ENCODE results near the gene EDN2.

EDN2 gene

GRCh38 chr1:41484402-41485241 lies at the start of gene EDN2:
Gene EDN2 (minus strand): TSS chr1:41484683. CDS start chr1:41484601, 82 bp downstream.
- peak; percentile 69 for DNase-seq

GRCh38 chr1:41533731-41534080 lies 49.2 kb upstream of the EDN2 start:
- no peak for DNase-seq

GRCh38 chr1:41533016-41533730 lies 48.7 kb upstream of the EDN2 start:
- no peak for DNase-seq

- DNase-seq: no peak
Measured at GRCh38 chr1:41532206-41532975, 47.9 kb upstream of the EDN2 start.

GRCh38 chr1:41530411-41530810 lies 45.9 kb upstream of the EDN2 start:
- DNase-seq: no peak

- DNase-seq: no peak
Measured at GRCh38 chr1:41529621-41530395, 45.3 kb upstream of the EDN2 start.

DNA sequence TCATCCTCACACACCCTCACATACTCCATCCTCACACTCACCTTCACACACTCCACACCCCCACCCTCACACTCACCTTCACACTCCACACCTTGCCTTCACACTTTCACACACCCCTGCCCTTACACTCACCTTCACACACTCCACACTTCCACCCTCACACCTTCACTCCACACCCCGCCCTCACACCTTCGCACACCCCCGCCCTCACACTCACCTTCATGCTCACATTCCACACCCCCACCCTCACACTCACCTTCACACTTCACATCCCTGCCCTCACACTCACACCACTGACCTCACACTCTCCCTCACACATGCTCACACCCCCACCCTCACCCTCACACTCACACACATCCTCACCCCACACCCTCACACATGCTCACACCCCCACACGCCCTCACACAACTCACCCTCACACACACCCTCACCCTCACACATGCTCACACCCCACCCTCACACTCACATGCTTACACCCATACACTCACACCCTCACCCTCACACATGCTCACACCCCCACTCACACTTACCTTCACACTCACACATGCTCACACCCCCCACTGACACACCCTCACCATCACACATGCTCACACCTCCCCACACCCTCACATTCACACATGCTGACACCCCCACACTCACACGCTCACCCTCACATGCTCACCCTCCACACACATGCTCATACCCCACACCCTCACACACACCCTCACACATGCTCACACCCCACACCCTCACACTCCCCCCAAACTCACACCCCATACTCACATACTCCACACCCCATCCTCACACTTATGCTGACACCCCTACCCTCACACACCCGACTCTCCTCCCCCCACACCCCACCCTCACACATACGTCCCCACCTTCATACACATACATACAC lies 44.5 kb upstream of the EDN2 start:
- DNase-seq: no peak

- no peak for DNase-seq
Measured at GRCh38 chr1:41528106-41528505, 43.6 kb upstream of the EDN2 start.

DNA sequence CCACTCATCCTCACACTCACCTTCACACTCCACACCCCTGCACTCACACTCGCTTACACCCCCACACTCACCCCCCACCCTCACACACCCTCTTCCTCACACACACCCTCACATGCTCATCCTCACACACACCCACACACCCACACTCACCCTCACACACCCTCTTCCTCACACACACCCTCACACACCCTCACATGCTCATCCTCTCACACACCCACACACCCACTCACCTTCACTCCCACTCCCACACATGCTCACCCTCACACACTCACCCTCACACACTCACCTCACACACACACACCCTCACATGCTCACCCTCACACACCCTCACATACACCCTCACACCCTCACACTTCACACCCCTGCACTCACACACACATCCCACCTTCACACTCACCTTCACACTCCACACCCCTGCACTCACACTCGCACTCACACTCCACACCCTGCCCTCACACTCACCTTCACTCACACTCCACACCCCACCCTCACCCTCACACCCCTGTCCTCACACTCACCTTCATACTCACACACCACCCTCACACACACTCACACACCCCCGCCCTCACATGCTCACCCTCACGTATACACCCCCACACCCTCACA lies 42.6 kb upstream of the EDN2 start:
- no peak for DNase-seq

DNA sequence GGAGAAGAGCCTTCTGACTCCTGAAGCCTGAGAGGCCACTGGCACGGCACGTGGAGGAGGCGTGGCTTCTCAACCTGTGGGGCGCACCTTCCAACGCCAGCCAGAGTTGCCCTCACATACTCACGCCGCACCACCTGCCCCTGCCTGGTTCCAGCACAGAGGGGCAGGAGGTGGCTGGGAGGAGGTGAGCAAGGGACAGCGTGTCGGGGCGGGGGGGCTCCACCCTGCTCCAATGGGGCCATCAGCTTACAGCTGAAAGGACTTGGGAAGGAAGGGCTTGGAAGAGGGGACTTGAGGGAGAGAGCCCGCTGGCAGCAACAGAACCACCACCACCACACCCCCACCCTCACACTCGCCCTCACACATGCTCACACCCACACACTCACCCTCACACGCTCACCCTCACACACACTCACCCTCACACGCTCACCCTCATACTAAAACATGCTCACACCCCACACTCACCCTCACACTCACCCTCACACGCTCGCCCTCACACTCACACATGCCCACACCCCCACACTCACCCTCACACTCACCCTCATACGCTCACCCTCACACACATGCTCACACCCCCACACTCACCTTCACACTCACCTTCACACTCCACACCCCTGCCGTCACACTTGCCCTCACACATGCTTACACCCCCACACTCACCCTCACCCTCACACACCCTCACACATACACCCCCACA lies 41.6 kb upstream of the EDN2 start:
- no peak for DNase-seq

DNA sequence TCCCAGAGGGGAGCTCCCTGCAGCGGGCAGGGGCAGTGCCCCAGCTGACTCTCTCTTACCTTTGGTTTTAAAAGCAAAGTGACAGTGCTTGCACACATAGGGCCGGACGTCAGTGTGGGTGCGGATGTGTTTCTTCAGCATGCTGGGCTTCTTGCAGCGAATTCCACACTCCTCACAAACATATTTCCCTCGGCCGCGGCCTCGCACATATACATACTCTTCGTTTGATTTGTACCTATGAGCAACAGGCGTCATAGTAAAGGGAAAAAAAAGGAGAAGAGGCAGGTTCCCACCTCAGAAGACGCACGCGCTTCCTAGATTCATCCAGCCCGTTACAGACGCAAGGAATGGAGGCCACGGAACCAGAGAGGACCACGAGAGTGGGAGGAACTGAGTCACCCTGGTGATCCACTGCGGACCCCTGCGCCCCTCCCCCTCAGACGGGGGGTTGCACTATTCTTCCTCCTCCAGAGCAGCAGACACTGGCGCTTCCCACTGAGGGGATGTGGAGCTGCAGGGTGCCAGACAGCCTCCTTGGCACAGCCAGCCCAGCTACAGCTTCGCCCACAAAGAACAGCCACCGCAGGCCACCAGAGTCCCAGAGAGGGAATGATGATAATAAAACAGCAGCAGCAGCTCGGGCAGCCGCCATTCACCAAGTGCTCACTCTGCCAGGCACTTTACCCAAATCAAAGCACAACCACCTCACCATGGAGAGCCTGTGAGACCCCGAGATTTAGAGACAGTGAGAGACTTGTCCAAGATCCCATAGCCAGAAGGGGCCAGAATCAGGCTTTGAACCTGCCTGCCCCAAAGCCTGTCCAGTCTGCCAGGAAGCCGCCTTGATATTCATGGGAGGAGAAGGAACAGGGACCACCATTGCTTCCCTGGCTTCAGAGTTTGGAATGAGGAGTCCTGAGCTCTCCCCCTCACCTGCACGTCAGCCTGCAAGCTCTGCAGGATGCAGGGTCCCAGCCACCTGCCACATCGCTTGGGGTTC lies 40.5 kb upstream of the EDN2 start:
- DNase-seq: no peak

GRCh38 chr1:41523949-41524675 lies 39.6 kb upstream of the EDN2 start:
- no peak for DNase-seq

DNA sequence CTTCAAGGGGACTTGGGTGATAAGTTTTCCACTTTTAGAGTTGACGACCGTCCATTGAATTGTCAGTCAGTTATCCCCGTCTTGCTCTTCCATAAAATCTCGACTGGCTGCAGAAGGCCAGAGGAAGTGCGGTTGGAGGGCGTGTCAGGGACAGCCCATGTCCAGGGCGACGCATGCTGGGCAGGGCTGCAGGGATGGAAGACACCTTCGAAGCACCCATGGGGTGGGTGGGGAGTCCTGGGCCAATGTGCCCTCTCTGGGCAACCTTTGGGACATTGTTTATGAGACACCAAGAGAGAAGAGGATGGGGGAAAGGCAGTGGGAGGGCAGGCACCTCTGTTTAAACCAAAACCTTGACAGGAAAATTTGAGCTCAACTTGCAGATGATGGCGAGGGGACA lies 38.6 kb upstream of the EDN2 start:
- no peak for DNase-seq

DNA sequence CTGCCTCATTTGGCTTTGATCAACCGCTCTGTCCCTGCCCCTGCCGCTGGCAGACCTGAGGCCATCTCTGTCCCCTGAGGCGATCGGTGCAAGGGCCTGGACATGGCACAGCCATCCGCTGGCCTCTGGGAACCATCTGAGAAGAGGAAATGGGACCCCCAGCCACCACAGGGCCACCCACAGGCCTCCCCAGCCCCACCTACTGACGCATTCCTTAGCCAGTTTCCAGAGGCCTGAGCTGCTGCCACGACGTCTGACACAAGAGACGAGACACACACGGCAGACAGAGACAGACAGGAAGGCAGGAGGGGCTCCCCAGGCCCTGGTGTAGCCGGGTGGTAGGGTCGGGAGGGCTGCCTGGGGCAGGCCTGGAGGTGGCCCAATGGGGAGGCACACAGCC lies 37.3 kb upstream of the EDN2 start:
- DNase-seq: no peak

DNA sequence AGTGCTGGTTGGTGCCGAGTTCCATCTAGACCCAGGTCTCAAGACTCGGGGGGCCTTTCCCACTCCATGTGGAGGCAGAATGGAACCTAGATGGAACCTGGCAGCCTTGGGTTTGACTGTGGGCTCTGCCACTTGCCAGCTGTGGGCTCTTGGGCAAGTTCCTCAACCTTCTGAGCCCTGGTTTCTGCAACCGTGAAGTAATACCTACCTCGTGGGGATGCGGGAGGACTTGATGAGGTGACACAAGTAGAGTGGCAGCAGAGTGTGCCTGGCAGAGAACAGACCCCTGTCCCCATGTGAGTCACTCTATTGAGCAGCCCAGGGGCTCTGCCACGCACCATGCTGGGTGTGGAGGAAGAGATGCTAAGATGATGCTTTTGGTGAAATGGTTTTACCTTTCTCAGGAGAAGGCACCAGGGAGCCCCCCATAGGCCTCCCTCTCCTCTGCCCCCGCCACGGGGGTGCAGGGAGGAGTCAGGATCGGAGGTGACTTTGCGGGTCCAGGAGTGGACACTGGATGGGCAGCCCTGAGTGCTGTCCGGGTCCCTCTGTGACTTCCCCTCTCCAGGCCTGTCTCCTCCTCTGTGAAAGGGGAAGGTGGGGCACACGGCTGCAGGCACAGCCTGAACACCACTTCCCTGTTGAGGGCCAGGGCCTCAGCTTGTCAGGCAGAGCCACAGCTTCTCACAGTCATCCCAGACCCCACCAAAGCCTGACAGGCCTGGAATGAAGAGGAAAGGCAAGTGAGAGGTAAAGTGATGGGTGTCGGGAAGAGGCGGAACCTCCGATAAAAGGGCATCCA lies 36.7 kb upstream of the EDN2 start:
- DNase-seq: no peak

DNA sequence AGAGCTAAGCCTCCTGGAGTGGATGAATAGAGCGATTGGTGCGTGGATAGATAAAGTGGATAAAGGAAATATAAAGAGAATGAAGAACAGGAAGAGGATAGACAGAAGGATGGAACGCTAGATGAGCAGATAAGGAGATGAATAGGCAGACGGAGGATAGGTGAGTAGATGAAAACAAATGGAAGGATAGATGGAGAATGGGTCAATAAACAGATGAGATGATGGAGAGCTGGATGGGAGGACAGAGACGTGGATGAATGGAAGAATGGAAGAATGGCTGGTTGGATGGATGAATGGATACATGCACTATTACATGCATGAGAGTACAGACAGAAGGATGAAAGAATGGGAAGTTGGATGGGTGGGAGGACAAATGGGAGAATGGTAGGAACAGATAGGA lies 35.2 kb upstream of the EDN2 start:
- no peak for DNase-seq

GRCh38 chr1:41518471-41518870 lies 34.0 kb upstream of the EDN2 start:
- DNase-seq: no peak

- DNase-seq: no peak
Measured at GRCh38 chr1:41517062-41517438, 32.6 kb upstream of the EDN2 start.
